Measurements from ENCODE around the gene JMJD8.

DNA sequence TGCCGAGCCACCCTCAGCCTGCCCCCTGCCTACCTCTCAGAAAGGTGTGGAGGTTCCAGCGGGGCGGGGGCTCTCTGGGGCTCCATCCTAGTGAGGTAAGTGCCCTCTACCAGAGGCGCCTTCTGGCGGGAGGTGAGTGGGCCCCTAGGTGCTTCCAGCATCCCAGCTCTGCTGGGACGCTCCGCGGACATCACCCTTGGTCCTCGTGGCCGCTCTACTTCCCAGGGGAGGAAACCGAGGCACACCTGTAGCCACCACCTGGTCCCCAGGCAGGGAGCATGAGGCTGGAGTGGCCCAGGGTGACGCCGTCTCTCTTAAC is 41.1 kb downstream of the JMJD8 start:
- TF ChIP-seq, protein P1, sequence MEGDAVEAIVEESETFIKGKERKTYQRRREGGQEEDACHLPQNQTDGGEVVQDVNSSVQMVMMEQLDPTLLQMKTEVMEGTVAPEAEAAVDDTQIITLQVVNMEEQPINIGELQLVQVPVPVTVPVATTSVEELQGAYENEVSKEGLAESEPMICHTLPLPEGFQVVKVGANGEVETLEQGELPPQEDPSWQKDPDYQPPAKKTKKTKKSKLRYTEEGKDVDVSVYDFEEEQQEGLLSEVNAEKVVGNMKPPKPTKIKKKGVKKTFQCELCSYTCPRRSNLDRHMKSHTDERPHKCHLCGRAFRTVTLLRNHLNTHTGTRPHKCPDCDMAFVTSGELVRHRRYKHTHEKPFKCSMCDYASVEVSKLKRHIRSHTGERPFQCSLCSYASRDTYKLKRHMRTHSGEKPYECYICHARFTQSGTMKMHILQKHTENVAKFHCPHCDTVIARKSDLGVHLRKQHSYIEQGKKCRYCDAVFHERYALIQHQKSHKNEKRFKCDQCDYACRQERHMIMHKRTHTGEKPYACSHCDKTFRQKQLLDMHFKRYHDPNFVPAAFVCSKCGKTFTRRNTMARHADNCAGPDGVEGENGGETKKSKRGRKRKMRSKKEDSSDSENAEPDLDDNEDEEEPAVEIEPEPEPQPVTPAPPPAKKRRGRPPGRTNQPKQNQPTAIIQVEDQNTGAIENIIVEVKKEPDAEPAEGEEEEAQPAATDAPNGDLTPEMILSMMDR (IDR thresholded peaks at IDR 0.05; ENCODE audit: low read depth, low read length, missing input control) = no peak
- TF ChIP-seq EGR1 (IDR thresholded peaks at IDR 0.05; ENCODE audit: low read depth in 2 of 2) (no peak), NR2F2 (IDR thresholded peaks at IDR 0.05) (no peak)
- TF ChIP-seq, protein P2, sequence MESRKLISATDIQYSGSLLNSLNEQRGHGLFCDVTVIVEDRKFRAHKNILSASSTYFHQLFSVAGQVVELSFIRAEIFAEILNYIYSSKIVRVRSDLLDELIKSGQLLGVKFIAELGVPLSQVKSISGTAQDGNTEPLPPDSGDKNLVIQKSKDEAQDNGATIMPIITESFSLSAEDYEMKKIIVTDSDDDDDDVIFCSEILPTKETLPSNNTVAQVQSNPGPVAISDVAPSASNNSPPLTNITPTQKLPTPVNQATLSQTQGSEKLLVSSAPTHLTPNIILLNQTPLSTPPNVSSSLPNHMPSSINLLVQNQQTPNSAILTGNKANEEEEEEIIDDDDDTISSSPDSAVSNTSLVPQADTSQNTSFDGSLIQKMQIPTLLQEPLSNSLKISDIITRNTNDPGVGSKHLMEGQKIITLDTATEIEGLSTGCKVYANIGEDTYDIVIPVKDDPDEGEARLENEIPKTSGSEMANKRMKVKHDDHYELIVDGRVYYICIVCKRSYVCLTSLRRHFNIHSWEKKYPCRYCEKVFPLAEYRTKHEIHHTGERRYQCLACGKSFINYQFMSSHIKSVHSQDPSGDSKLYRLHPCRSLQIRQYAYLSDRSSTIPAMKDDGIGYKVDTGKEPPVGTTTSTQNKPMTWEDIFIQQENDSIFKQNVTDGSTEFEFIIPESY (IDR thresholded peaks at IDR 0.05) = no peak
